ENCODE data around the gene PCDHAC2. TPM values are rescaled to one million over a fixed set of nuclear protein-coding genes. Genes with fewer than 3 reads are reported as not detected.
A peak's percentile ranks its signal among the peaks of the same experiment; 100 is the strongest.

Gene PCDHAC2, protein sequence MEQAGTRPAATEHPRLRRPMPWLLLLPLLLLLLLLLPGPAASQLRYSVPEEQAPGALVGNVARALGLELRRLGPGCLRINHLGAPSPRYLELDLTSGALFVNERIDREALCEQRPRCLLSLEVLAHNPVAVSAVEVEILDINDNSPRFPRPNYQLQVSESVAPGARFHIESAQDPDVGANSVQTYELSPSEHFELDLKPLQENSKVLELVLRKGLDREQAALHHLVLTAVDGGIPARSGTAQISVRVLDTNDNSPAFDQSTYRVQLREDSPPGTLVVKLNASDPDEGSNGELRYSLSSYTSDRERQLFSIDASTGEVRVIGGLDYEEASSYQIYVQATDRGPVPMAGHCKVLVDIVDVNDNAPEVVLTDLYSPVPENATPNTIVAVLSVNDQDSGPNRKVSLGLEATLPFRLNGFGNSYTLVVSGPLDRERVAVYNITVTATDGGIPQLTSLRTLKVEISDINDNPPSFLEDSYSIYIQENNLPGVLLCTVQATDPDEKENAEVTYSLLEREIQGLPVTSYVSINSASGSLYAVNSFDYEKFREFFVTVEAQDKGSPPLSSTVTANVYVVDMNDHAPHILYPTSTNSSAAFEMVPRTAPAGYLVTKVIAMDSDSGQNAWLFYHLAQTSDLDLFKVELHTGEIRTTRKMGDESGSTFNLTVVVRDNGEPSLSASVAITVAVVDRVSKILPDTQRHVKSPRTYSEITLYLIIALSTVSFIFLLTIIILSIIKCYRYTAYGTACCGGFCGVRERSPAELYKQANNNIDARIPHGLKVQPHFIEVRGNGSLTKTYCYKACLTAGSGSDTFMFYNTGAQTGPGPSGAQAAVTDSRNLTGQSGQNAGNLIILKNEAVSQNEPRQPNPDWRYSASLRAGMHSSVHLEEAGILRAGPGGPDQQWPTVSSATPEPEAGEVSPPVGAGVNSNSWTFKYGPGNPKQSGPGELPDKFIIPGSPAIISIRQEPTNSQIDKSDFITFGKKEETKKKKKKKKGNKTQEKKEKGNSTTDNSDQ
- polyA plus RNA-seq: not detected

DNA sequence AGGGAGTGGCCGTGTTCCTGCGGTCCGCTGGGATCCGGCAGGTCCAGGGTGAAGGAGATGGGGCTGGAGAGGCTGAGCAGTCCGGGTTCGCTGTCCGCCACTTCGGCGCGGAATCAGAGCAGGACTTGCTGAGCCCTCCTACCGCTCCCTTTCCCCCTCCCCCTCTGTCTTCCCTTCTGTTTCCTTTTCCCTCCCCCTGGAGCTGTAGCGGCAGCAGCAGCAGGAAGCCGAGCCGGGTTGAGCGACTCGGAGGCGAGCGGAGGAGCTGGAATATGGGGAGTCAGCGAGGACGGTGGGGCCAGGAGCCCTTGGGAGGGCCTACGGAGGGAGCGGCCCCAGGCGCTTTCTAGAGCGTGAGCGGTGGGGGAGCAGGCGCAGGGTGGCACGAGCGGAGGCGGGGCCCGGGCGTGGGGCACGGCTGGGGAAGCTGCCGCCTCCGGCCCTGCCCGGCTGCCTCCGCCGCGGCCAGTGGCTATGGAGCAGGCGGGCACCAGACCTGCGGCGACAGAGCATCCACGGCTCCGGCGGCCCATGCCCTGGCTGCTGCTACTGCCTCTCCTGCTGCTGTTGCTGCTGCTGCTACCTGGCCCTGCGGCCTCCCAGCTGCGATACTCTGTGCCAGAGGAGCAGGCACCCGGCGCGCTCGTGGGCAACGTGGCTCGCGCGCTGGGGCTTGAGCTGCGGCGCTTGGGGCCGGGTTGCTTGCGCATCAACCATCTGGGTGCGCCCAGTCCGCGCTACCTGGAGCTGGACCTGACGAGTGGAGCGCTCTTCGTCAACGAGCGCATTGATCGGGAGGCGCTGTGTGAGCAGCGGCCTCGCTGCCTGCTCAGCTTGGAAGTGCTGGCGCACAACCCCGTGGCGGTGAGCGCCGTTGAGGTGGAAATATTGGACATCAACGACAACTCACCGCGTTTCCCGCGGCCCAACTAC, at the start of gene PCDHAC2:
Gene PCDHAC2 (plus strand): TSS at position 184 of the 933 bp plus-strand sequence. CDS start 291 bp downstream, at position 475.
- Mint-ChIP-seq H3K27me3 (peaks cover 17% of the 10 kb centered on the region), H3K4me1 (no peaks in the 10 kb centered on the region), H3K9me3 (no peaks in the 10 kb centered on the region), H3K36me3 (no peaks in the 10 kb centered on the region), H3K27ac (no peak within 1 kb of the TSS), H3K4me3 (no peak within 1 kb of the TSS)

DNA sequence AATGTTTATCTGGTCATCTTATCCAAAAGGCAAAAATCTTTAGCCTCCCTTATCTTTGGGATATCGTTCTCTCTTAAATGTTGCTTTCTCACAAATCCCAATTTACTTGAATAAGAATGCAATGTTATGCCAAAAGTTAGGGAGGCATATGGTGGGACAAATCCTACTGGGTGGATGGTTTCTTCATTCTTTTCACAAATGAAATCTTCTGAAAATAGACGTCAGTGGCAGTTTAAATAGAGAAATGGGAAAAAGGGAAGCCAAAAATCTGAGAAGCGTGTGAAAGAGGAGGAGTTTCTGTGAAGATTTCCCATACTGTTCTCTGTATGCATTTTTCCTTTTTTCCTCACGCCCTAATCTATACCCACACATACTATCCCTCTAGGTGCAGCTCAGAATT, 42.7 kb upstream of the PCDHAC2 start:
- peaks cover 32% of the 10 kb centered on the region for H3K27me3 Mint-ChIP-seq
- peaks cover 0 to 2% (median 0%) of the 10 kb centered on the region in 3 donors for H3K4me1 Mint-ChIP-seq
- no peak overlapping the region for H3K4me3 Mint-ChIP-seq
- H3K9me3 Mint-ChIP-seq: peaks cover 0 to 5% (median 3%) of the 10 kb centered on the region in 3 donors
- no peak overlapping the region for H3K27ac Mint-ChIP-seq
- H3K36me3 Mint-ChIP-seq: no peaks in the 10 kb centered on the region

DNA sequence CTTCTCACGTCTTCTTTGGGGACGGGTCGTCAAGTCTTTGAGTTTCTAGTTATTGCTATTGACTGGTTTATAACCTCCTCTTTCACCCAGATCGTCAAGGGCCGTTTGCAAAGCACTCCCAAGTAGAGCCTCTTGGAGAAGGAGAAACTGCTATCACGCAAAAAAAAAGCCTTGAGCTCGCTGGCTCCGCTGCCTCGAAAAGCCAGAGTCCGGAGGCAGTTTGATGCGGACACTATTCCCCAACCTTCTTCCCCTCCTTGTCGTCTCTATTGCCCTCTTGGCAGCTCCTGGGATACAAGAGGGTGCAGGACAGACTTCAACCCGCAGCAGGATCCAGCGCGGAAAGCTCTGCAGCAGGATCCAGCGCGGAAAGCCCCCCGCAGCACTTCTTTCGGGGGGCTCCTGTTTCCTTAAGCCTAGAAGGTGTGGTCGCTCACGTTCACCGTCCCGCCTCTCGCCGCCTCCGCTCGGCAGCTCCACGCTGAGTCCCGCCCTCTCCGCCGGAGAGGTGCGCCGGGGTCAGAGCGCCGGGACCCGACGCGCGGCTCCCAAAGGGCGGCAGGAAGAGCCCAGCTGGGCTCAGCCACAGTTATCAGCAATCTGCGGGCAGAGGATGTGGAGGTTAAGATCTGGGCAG, 40.4 kb upstream of the PCDHAC2 start, which contains the start of gene PCDHAC1:
Gene PCDHAC1 (plus strand): TSS at position 494 of the 637 bp plus-strand sequence. CDS start 594 bp downstream, outside the sequence.
- Mint-ChIP-seq H3K27me3 (peaks cover 39% of the 10 kb centered on the region), H3K9me3 (peaks cover 0 to 5% (median 3%) of the 10 kb centered on the region in 3 donors)

DNA sequence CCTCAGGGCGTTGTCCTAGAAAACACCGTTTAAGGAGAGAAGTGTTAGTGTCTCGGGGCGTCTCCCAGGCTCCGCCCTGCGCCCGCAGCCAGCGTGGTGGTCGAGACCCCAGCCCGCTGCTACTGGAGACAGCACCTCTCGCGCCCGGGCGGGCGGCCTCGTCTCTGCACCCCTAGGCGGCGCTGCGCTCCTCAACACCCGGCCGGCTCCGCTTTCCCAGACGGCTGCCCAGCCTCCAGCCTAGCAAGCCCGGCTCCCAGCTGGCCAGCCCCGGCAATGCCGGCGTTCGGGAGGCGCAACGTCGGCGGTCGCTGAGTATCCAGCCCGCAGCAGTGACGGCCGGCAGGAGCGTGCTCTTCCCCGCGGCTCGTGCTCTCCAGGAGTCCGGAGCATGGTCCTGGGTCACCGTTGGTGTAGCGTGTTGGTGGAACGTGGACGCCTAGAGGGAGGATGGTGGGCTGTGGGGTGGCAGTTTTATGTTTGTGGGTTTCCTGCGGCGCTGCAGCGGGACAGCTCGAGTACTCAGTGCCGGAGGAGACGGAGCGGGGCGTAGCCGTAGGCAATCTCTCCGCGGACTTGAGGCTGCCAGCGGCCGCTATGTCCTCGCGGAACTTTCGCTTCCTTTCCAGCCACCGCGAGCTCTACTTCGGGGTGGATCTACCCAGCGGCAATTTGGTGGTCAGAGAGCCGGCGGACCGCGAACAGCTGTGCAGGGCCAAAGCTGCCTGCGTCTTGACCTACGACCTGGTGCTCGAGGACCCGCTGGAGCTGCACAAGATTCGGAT, 39.6 kb upstream of the PCDHAC2 start:
- H3K27me3 Mint-ChIP-seq: peaks cover 39% of the 10 kb centered on the region

More for the DNA sequence above, 40.4 kb upstream of the PCDHAC2 start, which contains the start of gene PCDHAC1:
- Mint-ChIP-seq H3K4me1 (peaks cover 0 to 2% (median 0%) of the 10 kb centered on the region in 3 donors), H3K36me3 (no peaks in the 10 kb centered on the region), H3K4me3 (peak within 1 kb of the TSS in 3 of 4 donors; percentile 21 to 85 (median 68)), H3K27ac (no peak within 1 kb of the TSS)

DNA sequence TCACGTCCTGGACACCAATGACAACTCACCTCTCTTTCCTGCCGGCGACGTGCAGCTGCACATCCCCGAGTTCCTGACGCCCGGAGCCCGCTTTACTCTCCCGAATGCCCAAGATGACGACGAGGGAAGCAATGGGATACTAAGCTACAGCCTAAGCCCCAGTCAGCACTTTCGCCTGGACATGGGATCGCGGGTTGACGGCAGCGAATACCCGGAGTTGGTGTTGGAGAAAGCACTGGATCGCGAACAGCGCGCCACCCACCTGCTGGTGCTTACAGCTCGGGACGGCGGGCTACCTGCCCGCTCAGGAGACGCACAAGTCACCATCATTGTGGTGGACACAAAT, 39.1 kb upstream of the PCDHAC2 start:
- Mint-ChIP-seq H3K27me3 (peaks cover 38% of the 10 kb centered on the region), H3K4me1 (peaks cover 0 to 2% (median 0%) of the 10 kb centered on the region in 3 donors), H3K36me3 (no peaks in the 10 kb centered on the region), H3K27ac (no peak overlapping the region), H3K4me3 (peak overlapping the region in 3 of 4 donors; percentile 21 to 85 (median 32)), H3K9me3 (peaks cover 0 to 5% (median 3%) of the 10 kb centered on the region in 3 donors)

More for the DNA sequence above, 39.6 kb upstream of the PCDHAC2 start:
- Mint-ChIP-seq H3K36me3 (no peaks in the 10 kb centered on the region), H3K4me1 (peaks cover 0 to 2% (median 0%) of the 10 kb centered on the region in 3 donors), H3K9me3 (peaks cover 0 to 5% (median 3%) of the 10 kb centered on the region in 3 donors), H3K27ac (no peak overlapping the region), H3K4me3 (peak overlapping the region in 3 of 4 donors; percentile 21 to 85 (median 32))

DNA sequence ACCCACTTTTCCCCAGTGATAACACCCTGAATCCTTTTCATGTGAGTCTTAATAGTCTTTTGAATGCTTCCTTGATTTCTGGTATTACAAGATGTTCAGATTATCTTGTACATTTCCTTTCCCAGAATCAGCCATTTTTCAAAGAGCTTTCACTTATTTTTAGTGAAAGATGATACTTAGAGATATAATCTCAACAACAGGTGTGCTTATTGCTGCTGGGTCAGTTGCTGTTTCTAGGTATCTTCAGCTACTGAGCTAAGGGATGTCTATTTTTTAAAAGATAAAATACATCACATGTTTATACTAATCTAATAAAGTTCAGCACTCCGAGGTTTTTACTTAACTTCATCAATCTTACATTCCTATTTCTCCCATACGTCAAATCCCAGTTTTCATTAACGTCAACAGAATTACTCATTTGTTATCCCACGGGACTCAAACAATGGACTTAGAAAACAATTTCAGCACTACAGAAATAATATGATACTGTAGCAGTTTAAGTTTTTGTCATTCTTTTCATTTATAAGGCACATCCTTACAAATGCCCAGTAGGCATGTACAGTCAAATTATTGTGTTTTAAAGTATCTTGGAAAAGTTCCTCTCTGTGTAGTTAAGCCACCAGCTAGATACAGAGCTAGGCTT, 31.2 kb upstream of the PCDHAC2 start:
- Mint-ChIP-seq H3K36me3 (peaks cover 2% of the 10 kb centered on the region), H3K4me3 (no peak overlapping the region), H3K9me3 (no peaks in the 10 kb centered on the region), H3K27ac (no peak overlapping the region), H3K4me1 (no peaks in the 10 kb centered on the region), H3K27me3 (peaks cover 3% of the 10 kb centered on the region)

DNA sequence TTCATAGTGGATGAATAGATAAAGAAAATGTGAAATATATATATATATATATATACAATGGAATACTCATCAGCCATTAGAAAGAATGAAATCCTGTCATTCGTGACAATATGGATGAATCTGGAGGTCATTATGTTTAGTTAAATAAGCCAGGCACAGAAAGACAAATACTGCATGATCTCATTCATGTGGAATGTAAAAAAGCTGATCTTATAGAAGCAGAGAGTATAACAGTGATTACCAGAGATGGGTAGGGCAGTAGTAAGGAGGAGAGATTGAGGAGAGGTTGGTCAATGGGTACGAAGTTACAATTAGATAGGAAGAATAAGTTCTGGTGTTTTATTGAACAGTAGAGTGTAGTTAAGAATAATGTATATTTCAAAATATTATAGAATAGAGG, 19.7 kb upstream of the PCDHAC2 start:
- no peaks in the 10 kb centered on the region for H3K4me1 Mint-ChIP-seq
- no peak overlapping the region for H3K27ac Mint-ChIP-seq
- peaks cover 7 to 20% (median 7%) of the 10 kb centered on the region in 3 donors for H3K9me3 Mint-ChIP-seq
- no peak overlapping the region for H3K4me3 Mint-ChIP-seq
- peaks cover under 1% of the 10 kb centered on the region for H3K27me3 Mint-ChIP-seq
- no peaks in the 10 kb centered on the region for H3K36me3 Mint-ChIP-seq

DNA sequence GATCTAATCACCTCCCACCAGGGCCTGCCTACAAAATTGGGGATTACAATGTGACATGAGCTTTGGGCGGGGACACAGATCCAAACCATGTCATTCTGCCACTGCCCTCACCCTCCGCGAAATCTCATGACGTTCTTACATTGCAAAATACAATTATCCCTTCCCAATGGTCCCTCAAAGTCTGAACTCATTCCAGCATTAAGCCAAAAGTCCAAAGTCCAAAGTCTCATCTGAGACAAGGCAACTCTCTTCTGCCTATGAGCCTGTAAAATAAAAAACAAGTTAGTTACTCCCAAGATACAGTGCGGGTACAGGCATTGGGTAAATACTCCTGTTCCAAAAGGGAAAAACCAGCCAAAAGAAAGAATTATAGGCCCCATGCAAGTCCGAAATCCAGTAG, 14.6 kb upstream of the PCDHAC2 start:
- Mint-ChIP-seq H3K4me3 (no peak overlapping the region), H3K36me3 (no peaks in the 10 kb centered on the region), H3K27me3 (peaks cover 2% of the 10 kb centered on the region), H3K4me1 (no peaks in the 10 kb centered on the region), H3K27ac (no peak overlapping the region), H3K9me3 (peaks cover 1 to 5% (median 4%) of the 10 kb centered on the region in 3 donors)

DNA sequence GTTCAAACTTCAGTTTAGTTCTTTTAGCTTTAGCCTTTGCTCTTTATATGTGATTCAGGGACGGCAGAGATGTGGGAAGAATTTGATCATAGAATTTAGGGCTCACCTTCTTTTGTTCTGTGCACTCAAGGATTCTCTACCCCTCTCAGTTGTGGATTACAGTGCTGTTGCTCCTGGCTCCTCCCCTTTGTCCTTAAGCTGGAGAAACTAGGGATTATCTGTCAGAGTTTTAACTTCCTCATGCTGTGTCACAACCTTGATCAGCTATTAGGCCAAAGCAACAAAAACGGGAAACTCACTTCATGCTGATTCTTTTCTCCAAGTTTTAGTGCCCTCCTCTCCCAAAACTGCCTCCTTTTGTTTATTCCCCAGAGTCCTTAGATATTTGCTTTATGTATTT, 13.0 kb upstream of the PCDHAC2 start:
- H3K27ac Mint-ChIP-seq: no peak overlapping the region
- H3K4me3 Mint-ChIP-seq: peak overlapping the region in 1 of 4 donors; percentile 23
- peaks cover 2% of the 10 kb centered on the region for H3K27me3 Mint-ChIP-seq
- no peaks in the 10 kb centered on the region for H3K36me3 Mint-ChIP-seq
- H3K4me1 Mint-ChIP-seq: no peaks in the 10 kb centered on the region
- H3K9me3 Mint-ChIP-seq: peaks cover 0 to 4% (median 3%) of the 10 kb centered on the region in 3 donors

DNA sequence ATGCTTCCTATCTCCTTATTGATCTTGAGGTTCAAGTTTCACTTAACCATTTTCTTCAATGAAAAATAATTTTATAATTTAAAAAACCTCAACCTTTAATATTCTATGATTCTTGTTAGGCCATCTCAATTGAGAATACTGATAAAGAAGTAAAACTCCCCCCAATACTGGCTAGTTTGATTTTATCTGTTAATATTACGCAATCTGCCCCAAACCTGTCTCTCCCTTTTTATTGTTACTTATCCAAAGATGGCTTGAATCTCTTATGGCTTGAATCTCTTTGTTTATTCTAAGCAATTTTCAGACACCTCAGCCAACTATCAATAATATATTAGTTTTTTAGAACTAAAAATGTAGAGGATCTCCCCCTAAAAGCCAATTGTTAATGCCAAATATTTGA, 4.1 kb upstream of the PCDHAC2 start:
- Mint-ChIP-seq H3K9me3 (no peaks in the 10 kb centered on the region), H3K27me3 (peaks cover 13% of the 10 kb centered on the region), H3K36me3 (no peaks in the 10 kb centered on the region), H3K4me3 (no peak overlapping the region), H3K27ac (no peak overlapping the region), H3K4me1 (no peaks in the 10 kb centered on the region)

DNA sequence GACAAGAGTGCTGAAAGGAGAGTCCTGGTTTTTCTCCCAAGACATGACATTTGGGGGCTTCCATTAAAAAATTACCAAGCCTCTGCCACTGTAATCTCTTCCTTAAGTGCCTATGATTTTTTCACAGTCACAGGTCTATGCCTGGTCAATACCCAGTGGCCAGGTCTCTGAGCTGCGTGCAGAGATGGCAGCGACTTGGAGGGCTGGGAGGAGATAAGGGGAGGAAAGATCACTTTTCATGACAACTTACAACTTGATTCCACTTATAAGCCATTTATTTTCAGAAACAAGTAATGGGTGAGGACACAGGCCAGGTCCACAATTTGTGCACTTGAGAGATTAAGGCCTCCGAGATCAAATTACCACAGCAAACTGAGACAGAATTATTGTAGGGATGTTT, 1.9 kb upstream of the PCDHAC2 start:
- Mint-ChIP-seq H3K36me3 (no peaks in the 10 kb centered on the region), H3K27me3 (peaks cover 17% of the 10 kb centered on the region), H3K4me3 (peak overlapping the region in 1 of 4 donors; percentile 50), H3K4me1 (no peaks in the 10 kb centered on the region), H3K9me3 (no peaks in the 10 kb centered on the region), H3K27ac (no peak overlapping the region)

DNA sequence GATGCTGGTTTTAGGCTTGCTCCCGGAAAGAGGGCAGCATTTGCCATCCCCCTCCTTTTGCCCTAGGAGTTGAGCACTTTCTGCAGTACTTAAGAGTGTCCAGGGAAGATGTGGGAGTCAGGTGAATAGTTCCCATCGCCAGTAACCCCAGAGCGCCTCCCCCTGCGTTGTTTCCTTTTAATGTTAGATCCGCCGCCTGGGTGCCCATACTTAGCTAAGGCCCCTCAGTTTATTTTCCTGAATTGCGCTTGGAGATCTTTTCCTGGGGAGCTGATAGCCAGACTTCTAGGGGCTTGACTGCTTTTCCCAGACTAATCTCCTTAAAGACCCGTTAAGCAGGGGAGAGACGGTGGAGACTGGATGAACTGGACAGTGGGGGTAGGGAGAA, 377 bp upstream of the PCDHAC2 start:
- Mint-ChIP-seq H3K9me3 (no peaks in the 10 kb centered on the region), H3K4me3 (no peak overlapping the region), H3K27me3 (peaks cover 19% of the 10 kb centered on the region), H3K36me3 (no peaks in the 10 kb centered on the region), H3K27ac (no peak overlapping the region), H3K4me1 (no peaks in the 10 kb centered on the region)

All from IgD-negative memory B cell (primary cell).